PC-9 (cell line): ENCODE data around the gene OSBPL10. TPM values are rescaled to one million over a fixed set of nuclear protein-coding genes. Genes with fewer than 3 reads are reported as not detected.

Experiments used
- BruUV-seq: library from RNA; stranded (reverse); fragments of 400-500 nt; replicated peaks from 2 replicates; lab custom pipeline; 2021; lab: Mats Ljungman, UMichigan
- CTCF ChIA-PET: fragments of 300-600 bp; sonication (Branson Sonifier 250); formaldehyde crosslinking; loops from one replicate; lab custom pipeline; 2022; ENCODE audit warnings: antibody characterized with exemption; lab: Charles Lee
- POLR2A ChIA-PET: fragments of 300-600 bp; sonication (Branson Sonifier 250); formaldehyde crosslinking; loops from one replicate; lab custom pipeline; 2022; ENCODE audit warnings: antibody characterized with exemption; ENCODE audit not compliant: unreplicated experiment; lab: Charles Lee
- DNase-seq, 2 experiments: peaks; one replicate each; pipeline versions ENCODE4 v3.0.0 to v3.0.0-alpha.2; 2015 to 2022; ENCODE audit warnings: mixed read lengths in 1 of 2
- H2AFZ ChIP-seq: fragments of 200-600 bp; sonication (generic); 2 replicates; pipeline ENCODE4 v1.8.1; 2017; ENCODE audit warnings: antibody characterized with exemption
- H3F3A ChIP-seq: fragments of 200-600 bp; sonication (generic); 2 replicates; pipeline ENCODE4 v1.8.1; 2017; ENCODE audit warnings: antibody characterized with exemption, mild to moderate bottlenecking, low read depth; ENCODE audit not compliant: insufficient read depth
- H3K27ac ChIP-seq: fragments of 200-600 bp; sonication (generic); 2 replicates; pipeline ENCODE4 v1.6.1; 2016; ENCODE audit warnings: mixed run types
- H3K27me3 ChIP-seq: fragments of 200-600 bp; sonication (generic); 2 replicates; pipeline ENCODE4 v1.6.1; 2016; ENCODE audit warnings: low read depth, mixed run types; ENCODE audit not compliant: insufficient read depth
- H3K36me3 ChIP-seq: fragments of 200-600 bp; sonication (generic); 2 replicates; pipeline ENCODE4 v1.6.1; 2016; ENCODE audit warnings: low read depth, mixed run types
- H3K4me1 ChIP-seq: fragments of 200-600 bp; sonication (generic); replicated peaks from 2 replicates; pipeline ENCODE4 v1.6.1; 2016; ENCODE audit warnings: mixed run types; ENCODE audit not compliant: insufficient read depth
- H3K4me2 ChIP-seq: fragments of 200-600 bp; sonication (generic); 2 replicates; pipeline ENCODE4 v1.6.1; 2017; ENCODE audit warnings: mixed run types
- H3K4me3 ChIP-seq: fragments of 200-600 bp; sonication (generic); 2 replicates; pipeline ENCODE4 v1.6.1; 2016; ENCODE audit warnings: mixed run types
- H3K79me2 ChIP-seq: fragments of 200-600 bp; sonication (generic); 2 replicates; pipeline ENCODE4 v1.6.1; 2017; ENCODE audit warnings: low read depth, mixed run types
- H3K9me2 ChIP-seq: fragments of 200-600 bp; sonication (generic); 2 replicates; pipeline ENCODE4 v1.8.1; 2017; ENCODE audit warnings: mild to moderate bottlenecking; ENCODE audit not compliant: insufficient read depth
- H3K9me3 ChIP-seq: fragments of 200-600 bp; sonication (generic); 2 replicates; pipeline ENCODE4 v1.8.1; 2016; ENCODE audit warnings: low read depth; ENCODE audit not compliant: insufficient read depth
- H4K20me1 ChIP-seq: fragments of 200-600 bp; sonication (generic); 2 replicates; pipeline ENCODE4 v1.8.1; 2017; ENCODE audit not compliant: insufficient read depth
- CTCF ChIP-seq: fragments of 200-600 bp; sonication (generic); conservative IDR thresholded peaks from 2 replicates; pipeline ENCODE4 v1.6.1; 2017; ENCODE audit warnings: mixed run types, antibody characterized with exemption, mild to moderate bottlenecking, moderate library complexity
- EZH2 ChIP-seq: fragments of 200-600 bp; sonication (generic); IDR thresholded peaks from 2 replicates; pipeline ENCODE4 v1.8.0; 2017; ENCODE audit warnings: antibody characterized with exemption, low read depth
- intact Hi-C: fragments of 100-400 bp; cut with micrococcal nuclease; formaldehyde crosslinking; loops from one replicate; pipeline ENCODE4 v1.10.0; 2022; ENCODE audit not compliant: unreplicated experiment
- total RNA-seq: library from RNA; stranded (reverse); gene quantifications from 2 replicates; pipeline ENCODE4 v1.2.3, GENCODE V29; 2021

OSBPL10 gene
- total RNA-seq, 1 experiment from 2014 or later: 42.0 TPM

DNA sequence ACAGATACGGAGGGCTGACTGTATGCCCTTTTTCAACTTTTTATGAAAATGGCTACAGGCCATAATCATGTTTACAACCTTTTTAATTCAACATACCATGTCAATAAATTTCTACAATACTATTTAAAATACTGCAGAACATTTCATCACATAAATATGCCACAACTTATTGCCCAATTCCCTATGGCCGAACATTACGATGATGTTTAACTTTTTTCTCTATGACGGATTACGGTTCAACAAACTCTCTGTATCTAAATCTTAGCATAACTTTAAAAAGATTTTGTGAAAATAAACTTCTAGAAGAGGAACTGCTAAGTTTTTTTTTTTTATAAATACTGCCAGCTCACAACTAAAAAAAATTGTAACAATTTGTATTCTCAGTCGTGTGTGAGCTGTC, 220.4 kb downstream of the OSBPL10 start:
- Histone ChIP-seq H3K27ac (no peak overlapping the region), H3F3A (no peaks in the 10 kb centered on the region), H3K4me1 (no peaks in the 10 kb centered on the region), H3K36me3 (no peaks in the 10 kb centered on the region), H3K9me3 (no peaks in the 10 kb centered on the region), H3K4me3 (no peak overlapping the region), H3K9me2 (no peaks in the 10 kb centered on the region), H3K79me2 (no peaks in the 10 kb centered on the region), H3K4me2 (no peak overlapping the region), H4K20me1 (no peaks in the 10 kb centered on the region), H3K27me3 (no peaks in the 10 kb centered on the region), H2AFZ (no peak overlapping the region)
- no peak for DNase-seq
- intact Hi-C loops: no loop called here
- CTCF ChIA-PET: no interaction called here
- POLR2A ChIA-PET: no interaction called here
- no peak for TF ChIP-seq EZH2
- TF ChIP-seq CTCF: no peak
- no TSS peak for BruUV-seq

DNA sequence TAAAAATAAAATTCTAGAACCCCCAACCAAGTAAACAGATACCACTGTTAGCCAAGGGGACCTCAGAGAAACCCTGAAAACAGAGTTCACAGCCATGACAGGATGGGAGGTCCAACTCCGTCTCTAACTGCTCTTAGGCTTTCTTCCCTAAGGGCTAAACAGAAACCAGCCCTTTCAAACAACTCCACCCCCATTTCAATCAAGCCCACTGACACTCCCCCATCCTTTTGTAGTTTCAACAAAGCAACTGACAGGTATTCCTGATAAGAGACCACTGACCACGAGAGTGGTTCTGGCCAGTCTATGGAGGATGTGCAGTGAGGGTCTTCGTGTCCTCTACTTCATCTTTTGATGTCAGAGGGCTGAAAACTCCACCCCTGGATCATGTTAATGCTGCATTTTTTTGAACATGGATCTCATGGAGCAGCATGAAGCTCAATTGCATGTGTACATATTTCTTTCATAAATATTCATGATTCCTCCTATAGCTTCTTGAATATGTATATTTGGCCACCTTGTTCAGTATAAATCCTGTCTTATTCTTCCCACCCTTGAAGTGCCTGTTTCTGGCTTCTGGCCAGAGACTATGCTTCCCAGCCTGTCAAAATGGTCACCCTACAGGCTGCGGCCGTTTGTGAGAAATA, 222.6 kb downstream of the OSBPL10 start:
- Histone ChIP-seq H2AFZ (no peak overlapping the region), H3K27ac (no peak overlapping the region), H3K9me3 (no peaks in the 10 kb centered on the region), H3K79me2 (no peaks in the 10 kb centered on the region), H3K36me3 (no peaks in the 10 kb centered on the region), H3K27me3 (no peaks in the 10 kb centered on the region), H3K4me1 (no peaks in the 10 kb centered on the region), H4K20me1 (no peaks in the 10 kb centered on the region), H3K4me2 (no peak overlapping the region), H3F3A (no peaks in the 10 kb centered on the region), H3K4me3 (no peak overlapping the region), H3K9me2 (no peaks in the 10 kb centered on the region)
- POLR2A ChIA-PET: no interaction called here
- CTCF ChIA-PET: no interaction called here
- DNase-seq: no peak
- intact Hi-C loops: no loop called here
- TF ChIP-seq EZH2 (no peak), CTCF (no peak)
- no TSS peak for BruUV-seq

GRCh38 chr3:31755926-31756658, 225.0 kb downstream of the OSBPL10 start:
- DNase-seq: no peak
- no peaks in the 10 kb centered on the region for H3K4me1 ChIP-seq
- no TSS peak for BruUV-seq
- intact Hi-C loops: no loop called here
- no peaks in the 10 kb centered on the region for H4K20me1 ChIP-seq
- POLR2A ChIA-PET: no interaction called here
- CTCF ChIA-PET: no interaction called here
- no peak overlapping the region for H3K4me3 ChIP-seq
- H2AFZ ChIP-seq: no peak overlapping the region
- no peaks in the 10 kb centered on the region for H3K9me3 ChIP-seq
- H3F3A ChIP-seq: no peaks in the 10 kb centered on the region
- H3K27ac ChIP-seq: no peak overlapping the region
- H3K36me3 ChIP-seq: no peaks in the 10 kb centered on the region
- no peak overlapping the region for H3K4me2 ChIP-seq
- H3K79me2 ChIP-seq: no peaks in the 10 kb centered on the region
- TF ChIP-seq EZH2 (no peak), CTCF (no peak)
- no peaks in the 10 kb centered on the region for H3K27me3 ChIP-seq
- no peaks in the 10 kb centered on the region for H3K9me2 ChIP-seq
